Posterior cingulate gyrus (tissue), 11 donors: Measurements from ENCODE around the gene TNFRSF12A.

Experiments used
- DNase-seq, 10 donors: peaks; one replicate each; pipeline versions ENCODE4 v3.0.0 to v3.0.0-alpha.2; 2020 to 2021; ENCODE audit warnings: mixed read lengths in 3 of 10
- intact Hi-C: fragments of 100-400 bp; cut with DNase I; formaldehyde crosslinking; loops from one replicate; pipeline ENCODE4 v1.15.1; 2023

Gene TNFRSF12A

GRCh38 chr16:3023669-3024478, 3.7 kb downstream of the TNFRSF12A start, which contains the start of the genes HCFC1R1 and THOC6:
Gene HCFC1R1 (minus strand): TSS chr16:3023942. CDS start chr16:3023941, 1 bp downstream.
Gene THOC6 (plus strand): TSS chr16:3024035. CDS start chr16:3024327, 292 bp downstream.
- peak; percentile 95 to 100 (median 98) for DNase-seq
- intact Hi-C loops = no loop called here

- intact Hi-C loops = no loop called here
- DNase-seq = no peak
These were observed 5.1 kb downstream of the TNFRSF12A start for GRCh38 chr16:3025032-3026002.

DNA sequence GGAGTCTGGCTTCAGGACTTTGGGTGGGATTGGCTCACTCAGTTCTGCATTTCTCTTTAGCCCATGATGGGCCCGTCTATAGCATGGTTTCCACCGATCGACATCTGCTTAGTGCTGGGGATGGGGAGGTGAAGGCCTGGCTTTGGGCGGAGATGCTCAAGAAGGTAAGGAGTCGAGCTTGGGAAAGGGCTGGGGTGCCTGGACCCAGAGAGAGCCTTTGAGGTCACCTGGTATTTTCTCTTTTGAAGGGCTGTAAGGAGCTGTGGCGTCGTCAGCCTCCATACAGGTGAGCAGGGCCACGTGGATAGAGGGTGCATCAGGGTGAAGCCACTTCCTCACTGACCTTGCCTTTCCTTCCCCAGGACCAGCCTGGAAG, 5.8 kb downstream of the TNFRSF12A start:
- intact Hi-C loops = no loop called here
- no peak for DNase-seq

DNA sequence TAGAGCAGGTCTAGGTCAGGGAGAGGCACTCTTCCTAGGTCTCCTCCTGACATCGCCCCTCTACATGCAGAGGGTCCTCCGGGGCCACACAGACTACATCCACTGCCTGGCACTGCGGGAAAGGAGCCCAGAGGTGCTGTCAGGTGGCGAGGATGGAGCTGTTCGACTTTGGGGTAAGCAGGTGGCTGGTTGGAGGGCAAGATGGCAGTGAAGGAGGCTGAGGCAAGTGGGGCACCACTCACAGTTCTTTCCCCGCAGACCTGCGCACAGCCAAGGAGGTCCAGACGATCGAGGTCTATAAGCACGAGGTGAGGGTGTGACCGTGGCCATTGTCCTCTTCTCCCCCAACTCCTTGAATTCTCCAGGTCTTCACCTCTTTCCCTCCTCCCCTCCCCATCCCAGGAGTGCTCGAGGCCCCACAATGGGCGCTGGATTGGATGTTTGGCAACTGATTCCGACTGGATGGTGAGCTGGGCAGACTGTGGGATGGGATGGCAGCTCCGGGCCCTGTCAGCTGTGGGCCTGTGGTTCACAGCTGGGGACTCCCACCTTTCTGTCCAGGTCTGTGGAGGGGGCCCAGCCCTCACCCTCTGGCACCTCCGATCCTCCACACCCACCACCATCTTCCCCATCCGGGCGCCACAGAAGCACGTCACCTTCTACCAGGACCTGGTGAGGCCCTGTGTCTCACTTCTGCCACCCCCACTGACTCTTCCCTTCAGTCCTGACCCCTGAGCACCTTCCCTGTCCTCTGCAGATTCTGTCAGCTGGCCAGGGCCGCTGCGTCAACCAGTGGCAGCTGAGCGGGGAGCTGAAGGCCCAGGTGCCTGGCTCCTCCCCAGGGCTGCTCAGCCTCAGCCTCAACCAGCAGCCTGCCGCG, 6.7 kb downstream of the TNFRSF12A start:
- DNase-seq = peak in 1 of 10 donors; percentile 63
- intact Hi-C loops = no loop called here

DNA sequence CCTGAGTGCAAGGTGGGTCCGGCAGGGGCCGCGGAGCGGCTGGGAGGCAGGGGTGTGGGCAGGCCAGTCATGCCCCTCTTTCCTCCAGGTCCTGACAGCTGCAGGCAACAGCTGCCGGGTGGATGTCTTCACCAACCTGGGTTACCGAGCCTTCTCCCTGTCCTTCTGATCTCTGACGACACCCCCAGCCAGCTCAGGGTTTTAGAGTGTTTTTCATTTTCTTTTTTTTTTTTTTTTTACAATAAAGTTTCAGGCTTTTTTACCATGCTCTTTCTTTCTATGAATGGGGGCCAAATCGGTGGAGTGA, 7.3 kb downstream of the TNFRSF12A start:
- intact Hi-C loops = no loop called here
- no peak for DNase-seq

- intact Hi-C loops = no loop called here
- peak; percentile 51 to 97 (median 85) for DNase-seq
These were observed 8.0 kb downstream of the TNFRSF12A start for GRCh38 chr16:3027983-3028715.

DNA sequence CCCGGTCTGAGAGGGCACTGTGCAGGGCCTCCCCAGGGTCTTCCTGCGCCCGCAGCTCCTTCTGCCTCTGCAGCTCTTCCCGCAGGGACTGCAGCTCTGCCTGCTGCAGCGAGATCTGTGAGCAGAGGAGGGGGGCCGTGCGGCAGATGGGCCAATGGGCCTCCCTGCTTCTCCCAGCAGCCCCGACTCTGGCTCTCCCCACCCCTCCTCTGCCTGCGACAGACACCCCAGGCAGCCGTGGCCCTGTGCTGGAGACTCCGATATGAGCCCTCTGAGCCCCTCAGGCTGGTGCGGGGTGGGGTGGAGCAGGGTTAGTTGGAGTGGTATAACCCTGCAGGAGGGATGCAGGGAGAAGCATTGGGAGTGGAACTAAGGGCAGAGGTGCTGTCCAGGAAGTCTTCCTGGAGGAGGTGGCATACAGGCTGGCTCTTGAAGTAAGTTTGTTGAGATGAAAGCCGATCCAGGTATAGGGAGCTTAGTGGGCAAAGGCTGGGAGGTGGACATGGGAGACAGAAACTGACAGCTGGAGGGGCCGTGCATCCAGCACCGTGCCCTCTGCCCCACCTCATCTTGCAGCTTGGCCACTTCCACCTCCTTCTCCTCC, 8.7 kb downstream of the TNFRSF12A start:
- intact Hi-C loops = no loop called here
- DNase-seq = peak in 3 of 10 donors; percentile 3 to 88 (median 52)

GRCh38 chr16:3029491-3030221, 9.5 kb downstream of the TNFRSF12A start:
- peak in 1 of 10 donors; percentile 90 for DNase-seq
- intact Hi-C loops = no loop called here

- no peak for DNase-seq
- intact Hi-C loops = no loop called here
These were observed 10.3 kb downstream of the TNFRSF12A start for GRCh38 chr16:3030222-3031212.

DNA sequence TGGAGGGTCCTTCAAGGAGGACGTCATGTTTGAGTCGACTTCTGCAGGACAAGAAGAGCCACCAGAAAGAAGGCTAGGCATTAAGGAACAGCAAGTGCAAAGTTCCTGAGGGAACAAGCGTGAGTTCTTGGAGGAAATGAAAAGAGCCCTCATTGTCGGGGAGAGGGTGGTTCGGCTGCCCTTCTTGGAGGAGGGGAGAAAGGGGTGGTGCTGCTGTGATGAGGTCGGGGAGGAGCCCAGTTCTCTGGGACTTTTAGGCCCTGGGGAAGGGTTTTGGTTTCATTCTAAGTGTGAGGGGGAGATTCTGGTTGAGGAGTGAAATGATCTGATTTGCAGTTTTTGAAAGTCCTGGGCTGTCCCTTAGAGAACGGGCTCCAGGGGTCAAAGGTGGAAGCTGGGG, 12.5 kb downstream of the TNFRSF12A start:
- DNase-seq = no peak
- intact Hi-C loops = no loop called here

DNA sequence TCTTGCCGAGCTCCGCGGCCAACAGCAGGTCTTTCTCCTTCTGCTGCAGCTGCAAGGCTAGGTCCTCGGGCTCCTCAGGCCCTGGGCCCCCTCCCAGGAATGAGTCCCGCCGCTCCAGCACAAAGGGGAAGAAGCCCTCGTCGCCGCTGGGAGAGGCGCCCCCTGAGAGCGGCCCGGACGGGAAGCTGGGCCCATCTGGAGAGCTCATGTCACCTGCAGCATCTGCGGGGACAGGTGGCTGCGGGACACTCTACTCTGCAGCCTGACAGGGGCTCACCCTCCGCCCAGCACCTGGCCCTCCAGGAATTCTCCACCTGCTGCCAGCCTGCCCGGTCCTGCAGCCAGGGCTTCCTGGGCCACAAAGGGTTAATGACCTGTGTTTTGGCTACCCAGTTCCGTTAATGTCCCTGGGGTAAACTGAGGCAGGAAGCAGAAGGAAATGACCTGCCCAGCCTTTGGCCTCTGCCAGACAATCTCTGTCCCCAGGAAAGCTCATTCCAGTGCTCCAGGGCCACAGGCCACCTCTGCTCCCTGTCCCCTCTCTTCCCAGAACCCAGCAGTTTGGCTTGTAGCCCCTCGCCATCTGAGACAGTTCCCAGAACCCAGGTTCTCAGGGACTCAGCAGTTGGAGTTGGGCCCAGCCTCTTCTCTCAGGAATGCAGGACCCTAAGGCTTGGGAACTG, 15.3 kb downstream of the TNFRSF12A start:
- intact Hi-C loops = no loop called here
- no peak for DNase-seq

GRCh38 chr16:3035972-3036725, 16.0 kb downstream of the TNFRSF12A start:
- intact Hi-C loops = no loop called here
- DNase-seq = no peak

DNA sequence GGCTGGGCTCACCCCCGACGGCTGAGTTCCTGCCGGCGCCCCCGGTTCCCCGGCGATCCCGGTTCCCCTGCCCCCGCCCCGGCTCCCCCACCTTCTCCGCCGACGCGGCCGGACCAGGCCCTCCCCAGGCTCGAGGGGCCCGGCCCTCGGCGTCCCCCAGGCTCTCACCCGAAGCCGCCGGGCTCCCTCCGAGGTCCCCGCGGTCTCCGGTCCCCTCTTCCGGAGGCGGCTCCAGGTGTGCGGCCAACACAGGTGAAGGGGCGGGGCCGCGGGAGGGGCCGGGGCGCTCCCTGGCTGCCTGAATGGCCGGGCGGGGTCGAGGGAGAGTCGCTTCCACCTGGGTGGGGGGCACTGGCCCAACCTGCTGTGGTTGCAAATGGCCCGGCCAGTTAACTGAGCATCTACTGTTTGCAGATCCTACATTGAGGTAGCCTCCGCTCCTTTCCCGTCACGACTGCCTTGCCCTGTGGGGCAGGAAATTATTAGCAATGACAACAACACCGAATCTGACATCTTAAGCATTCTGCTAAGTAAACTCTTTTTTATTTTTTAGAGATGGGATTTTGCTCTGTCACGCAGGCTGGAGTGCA, 16.7 kb downstream of the TNFRSF12A start, which contains the start of gene BICDL2:
TSS of gene BICDL2 (minus strand) at position 219 of the 590 bp plus-strand sequence. CDS start 1,448 bp downstream, outside the sequence.
- intact Hi-C loops = no loop called here
- no peak for DNase-seq

DNA sequence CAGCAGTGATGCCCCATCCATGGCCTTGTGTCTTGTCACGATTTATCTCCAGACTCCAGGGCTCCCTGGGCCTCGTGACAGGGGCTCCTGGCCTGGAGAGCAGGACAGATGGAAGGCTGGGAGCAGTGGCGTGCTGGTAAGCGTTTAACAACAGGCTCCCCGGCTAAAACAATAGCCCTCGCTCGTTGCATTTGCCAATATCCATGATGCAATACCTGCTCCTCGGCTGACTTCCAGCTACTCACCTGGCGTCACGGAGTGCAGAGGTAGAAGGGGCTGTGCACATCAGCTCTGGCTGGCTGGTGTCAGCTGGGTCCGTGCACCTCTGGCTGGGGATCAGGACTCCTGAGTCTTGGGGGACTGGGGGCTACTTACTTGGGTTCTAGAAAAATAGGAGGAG, 18.1 kb downstream of the TNFRSF12A start:
- no peak for DNase-seq
- intact Hi-C loops = no loop called here

- intact Hi-C loops = no loop called here
- DNase-seq = no peak
These were observed 18.7 kb downstream of the TNFRSF12A start for GRCh38 chr16:3038896-3039295.

DNA sequence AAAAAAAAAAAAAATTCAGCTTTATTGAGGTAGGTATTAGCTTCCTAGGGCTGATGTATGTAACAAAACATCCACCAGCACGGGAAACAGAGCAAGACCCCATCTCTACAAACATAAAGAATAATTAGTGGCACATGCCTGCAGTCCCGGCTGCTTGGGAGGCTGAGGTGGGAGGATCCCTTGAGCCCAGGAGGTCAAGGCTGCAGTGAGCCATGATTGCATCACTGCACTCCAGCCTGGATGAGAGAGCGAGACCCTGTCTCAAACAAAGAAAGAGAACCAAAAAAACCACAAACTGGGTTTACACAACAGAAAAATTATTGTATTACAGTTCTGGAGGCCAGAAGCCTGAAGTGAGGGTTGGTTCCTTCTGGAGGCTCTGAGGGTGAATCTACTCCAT, 22.2 kb downstream of the TNFRSF12A start:
- intact Hi-C loops = no loop called here
- DNase-seq = no peak
